Measurements from ENCODE around the gene ADAMTS10. TPM values are rescaled to one million over a fixed set of nuclear protein-coding genes. Genes with fewer than 3 reads are reported as not detected.

The ADAMTS10 gene
- total RNA-seq, 2 experiments from 2014 or later, result 67.5 to 72.9 TPM

GRCh38 chr19:8596168-8596567 is 14.3 kb downstream of the ADAMTS10 start:
- no peak for DNase-seq
- H3K4me1 Mint-ChIP-seq (ENCODE audit: low read depth), result peaks cover 20% of the 10 kb centered on the region
- Histone ChIP-seq H3K4me1 (ENCODE audit: insufficient read depth, low read length) (peaks cover 20% of the 10 kb centered on the region), H3K27me3 (ENCODE audit: control insufficient read depth in 1 of 2, insufficient read depth in 2 of 2, low read length in 2 of 2) (no peaks in the 10 kb centered on the region), H3K9me3 (ENCODE audit: control insufficient read depth in 1 of 2, insufficient read depth in 1 of 2, low read length in 2 of 2) (peaks cover 7 to 9% of the 10 kb centered on the region in 2 experiments), H3K27ac (ENCODE audit: low read depth in 1 of 2, low read length in 2 of 2) (no peak overlapping the region), H3K36me3 (ENCODE audit: insufficient read depth, low read length) (peaks cover 8% of the 10 kb centered on the region), H3K4me3 (ENCODE audit: low read length) (no peak overlapping the region)
- H3K27ac Mint-ChIP-seq, result no peak overlapping the region
- no peaks in the 10 kb centered on the region for H3K27me3 Mint-ChIP-seq
- CTCF ChIA-PET, result interaction anchor here (1.6 kb wide), 1 partner anchor 15 kb away, joined by 5 read pairs; no protein-coding TSS in a partner anchor
- peaks cover 2% of the 10 kb centered on the region for H3K9me3 Mint-ChIP-seq
- no peak for ATAC-seq (ENCODE audit: poor library complexity)
- intact Hi-C loops (cut with DNase I, micrococcal nuclease), result no loop called here
- POLR2A ChIA-PET, result no interaction called here
- TF ChIP-seq CTCF (IDR thresholded peaks at IDR 0.05), result no peak
- no peak overlapping the region for H3K4me3 Mint-ChIP-seq
- H3K36me3 Mint-ChIP-seq (ENCODE audit: low read depth), result peaks cover 61% of the 10 kb centered on the region

GRCh38 chr19:8595651-8596050 is 14.9 kb downstream of the ADAMTS10 start:
- no peaks in the 10 kb centered on the region for H3K27me3 Mint-ChIP-seq
- no peak overlapping the region for H3K27ac Mint-ChIP-seq
- peaks cover 61% of the 10 kb centered on the region for H3K36me3 Mint-ChIP-seq (ENCODE audit: low read depth)
- CTCF ChIA-PET, result interaction anchor here (1.6 kb wide), 1 partner anchor 15 kb away, joined by 5 read pairs; no protein-coding TSS in a partner anchor
- POLR2A ChIA-PET, result no interaction called here
- Histone ChIP-seq H3K36me3 (ENCODE audit: insufficient read depth, low read length) (peaks cover 3% of the 10 kb centered on the region), H3K4me1 (ENCODE audit: insufficient read depth, low read length) (peaks cover 20% of the 10 kb centered on the region), H3K9me3 (ENCODE audit: control insufficient read depth in 1 of 2, insufficient read depth in 1 of 2, low read length in 2 of 2) (peaks cover 7 to 9% of the 10 kb centered on the region in 2 experiments), H3K27ac (ENCODE audit: low read depth in 1 of 2, low read length in 2 of 2) (no peak overlapping the region), H3K27me3 (ENCODE audit: control insufficient read depth in 1 of 2, insufficient read depth in 2 of 2, low read length in 2 of 2) (no peaks in the 10 kb centered on the region), H3K4me3 (ENCODE audit: low read length) (no peak overlapping the region)
- H3K4me3 Mint-ChIP-seq, result no peak overlapping the region
- TF ChIP-seq CTCF (IDR thresholded peaks at IDR 0.05), result no peak
- peaks cover 2% of the 10 kb centered on the region for H3K9me3 Mint-ChIP-seq
- DNase-seq (no peak), ATAC-seq (ENCODE audit: poor library complexity) (no peak)
- intact Hi-C loops (cut with DNase I, micrococcal nuclease), result no loop called here
- H3K4me1 Mint-ChIP-seq (ENCODE audit: low read depth), result peaks cover 20% of the 10 kb centered on the region

GRCh38 chr19:8593931-8594330 is 16.6 kb downstream of the ADAMTS10 start:
- intact Hi-C loops (cut with DNase I, micrococcal nuclease), result loop anchor here in 1 of 2 experiments (2.0 to 5.0 kb wide), 2 partner anchors 19 to 672 kb away; partner anchors contain the start of gene SNAPC2
- Histone ChIP-seq H3K27me3 (ENCODE audit: control insufficient read depth in 1 of 2, insufficient read depth in 2 of 2, low read length in 2 of 2) (no peaks in the 10 kb centered on the region), H3K27ac (ENCODE audit: low read depth in 1 of 2, low read length in 2 of 2) (no peak overlapping the region), H3K36me3 (ENCODE audit: insufficient read depth, low read length) (peaks cover 3% of the 10 kb centered on the region), H3K4me3 (ENCODE audit: low read length) (no peak overlapping the region), H3K4me1 (ENCODE audit: insufficient read depth, low read length) (peaks cover 20% of the 10 kb centered on the region), H3K9me3 (ENCODE audit: control insufficient read depth in 1 of 2, insufficient read depth in 1 of 2, low read length in 2 of 2) (peaks cover 7 to 9% of the 10 kb centered on the region in 2 experiments)
- ChIA-PET CTCF (interaction anchor here (2.2 to 2.9 kb wide), 2 partner anchors 13 to 16 kb away, joined by 7 to 20 read pairs; partner anchors contain the start of gene MYO1F), POLR2A (interaction anchor here (1.6 to 1.9 kb wide), 2 partner anchors 18 to 80 kb away, joined by 5 to 8 read pairs; partner anchors contain the start of gene ZNF414)
- Mint-ChIP-seq H3K4me3 (peak overlapping the region; percentile 52), H3K9me3 (peaks cover 2% of the 10 kb centered on the region), H3K27ac (no peak overlapping the region), H3K27me3 (no peaks in the 10 kb centered on the region), H3K36me3 (ENCODE audit: low read depth) (peaks cover 48% of the 10 kb centered on the region), H3K4me1 (ENCODE audit: low read depth) (peaks cover 20% of the 10 kb centered on the region)
- ATAC-seq (ENCODE audit: poor library complexity) (no peak), DNase-seq (no peak)
- no peak for TF ChIP-seq CTCF (IDR thresholded peaks at IDR 0.05)

Measured in CD4-positive, alpha-beta T cell (primary cell).